Gastrocnemius medialis (tissue), 4 donors: ENCODE results near the gene TPX2.

Experiments used
- POLR2A ChIP-seq, 2 donors: fragments of 450-650 bp; IDR thresholded peaks; one replicate each; pipeline ENCODE4 v1.6.1; 2017; ENCODE audit warnings: antibody characterized with exemption in 2 of 2, mild to moderate bottlenecking in 2 of 2, moderate library complexity in 2 of 2
- TF ChIP-seq, protein P1 (sequence below), 5 experiments: fragments of 450-650 bp in 3 of 5; fragments of 200-600 bp in 2 of 5; sonication (generic) in 2 of 5; IDR thresholded peaks in 4 of 5; conservative IDR thresholded peaks in 1 of 5; 1 replicate in 4 of 5; 2 replicates in 1 of 5; pipeline ENCODE4 v1.5.1; 2016 to 2019; ENCODE audit warnings: antibody characterized with exemption in 5 of 5, mild to moderate bottlenecking in 3 of 5, moderate library complexity in 3 of 5

DNA sequence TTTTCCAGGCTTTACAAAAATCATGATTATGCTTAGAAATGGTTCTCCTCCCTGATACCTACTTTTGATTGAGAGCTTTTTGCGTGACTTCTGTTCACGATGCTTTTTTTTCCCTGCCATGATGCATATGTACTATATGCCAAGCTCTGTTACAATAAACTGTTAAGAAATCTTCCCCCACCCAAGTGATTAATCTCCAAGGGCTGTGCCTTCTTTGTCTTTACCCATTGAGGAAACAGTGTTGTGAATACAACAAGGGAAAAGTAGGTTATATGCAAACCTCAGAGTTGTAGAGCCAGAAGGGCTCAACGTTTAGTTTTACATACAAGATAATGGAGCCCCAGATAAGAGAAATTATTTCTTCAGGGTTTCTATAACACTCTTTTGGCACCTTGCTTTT, 46.0 kb downstream of the TPX2 start:
- no peak for TF ChIP-seq POLR2A (IDR thresholded peaks at IDR 0.05)
- TF ChIP-seq, protein P1, sequence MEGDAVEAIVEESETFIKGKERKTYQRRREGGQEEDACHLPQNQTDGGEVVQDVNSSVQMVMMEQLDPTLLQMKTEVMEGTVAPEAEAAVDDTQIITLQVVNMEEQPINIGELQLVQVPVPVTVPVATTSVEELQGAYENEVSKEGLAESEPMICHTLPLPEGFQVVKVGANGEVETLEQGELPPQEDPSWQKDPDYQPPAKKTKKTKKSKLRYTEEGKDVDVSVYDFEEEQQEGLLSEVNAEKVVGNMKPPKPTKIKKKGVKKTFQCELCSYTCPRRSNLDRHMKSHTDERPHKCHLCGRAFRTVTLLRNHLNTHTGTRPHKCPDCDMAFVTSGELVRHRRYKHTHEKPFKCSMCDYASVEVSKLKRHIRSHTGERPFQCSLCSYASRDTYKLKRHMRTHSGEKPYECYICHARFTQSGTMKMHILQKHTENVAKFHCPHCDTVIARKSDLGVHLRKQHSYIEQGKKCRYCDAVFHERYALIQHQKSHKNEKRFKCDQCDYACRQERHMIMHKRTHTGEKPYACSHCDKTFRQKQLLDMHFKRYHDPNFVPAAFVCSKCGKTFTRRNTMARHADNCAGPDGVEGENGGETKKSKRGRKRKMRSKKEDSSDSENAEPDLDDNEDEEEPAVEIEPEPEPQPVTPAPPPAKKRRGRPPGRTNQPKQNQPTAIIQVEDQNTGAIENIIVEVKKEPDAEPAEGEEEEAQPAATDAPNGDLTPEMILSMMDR (IDR thresholded peaks at IDR 0.05 in 4 of 5, conservative IDR thresholded peaks at IDR 0.05 in 1 of 5) = no peak
